Measurements from ENCODE around the gene PRKAG3. TPM values are rescaled to one million over a fixed set of nuclear protein-coding genes. Genes with fewer than 3 reads are reported as not detected.
"Not testable (repeated sequence)": the region's sequence is repeated elsewhere in the genome, so short reads cannot be mapped to it uniquely, and the experiment has no call there.

Gene PRKAG3
- total RNA-seq, 1 donor from 2014 or later: not detected

- ATAC-seq: no peak
Measured at GRCh38 chr2:218861645-218862318, 30.2 kb upstream of the PRKAG3 start.

- no peak for ATAC-seq
Measured at GRCh38 chr2:218860950-218861381, 29.4 kb upstream of the PRKAG3 start.

- ATAC-seq: no peak
Measured at GRCh38 chr2:218859988-218860831, 28.6 kb upstream of the PRKAG3 start.

- peak; percentile 18 for ATAC-seq
Measured at GRCh38 chr2:218859556-218859987, 28.0 kb upstream of the PRKAG3 start, which contains the start of gene WNT6. WNT6 (plus strand) TSS chr2:218859805; CDS start chr2:218860038, 233 bp downstream.

- ATAC-seq: no peak
Measured at GRCh38 chr2:218858671-218859555, 27.3 kb upstream of the PRKAG3 start.

GRCh38 chr2:218858138-218858445, 26.5 kb upstream of the PRKAG3 start:
- no peak for ATAC-seq

- no peak for ATAC-seq
Measured at GRCh38 chr2:218857371-218858137, 26.0 kb upstream of the PRKAG3 start.

- ATAC-seq: no peak
Measured at GRCh38 chr2:218856896-218857243, 25.3 kb upstream of the PRKAG3 start.

GRCh38 chr2:218856167-218856895, 24.7 kb upstream of the PRKAG3 start:
- no peak for ATAC-seq

GRCh38 chr2:218855305-218856166, 23.9 kb upstream of the PRKAG3 start:
- ATAC-seq: no peak

GRCh38 chr2:218854860-218855259, 23.3 kb upstream of the PRKAG3 start:
- no peak for ATAC-seq

- ATAC-seq: peak; percentile 50
Measured at GRCh38 chr2:218853766-218854165, 22.2 kb upstream of the PRKAG3 start.

GRCh38 chr2:218852911-218853667, 21.5 kb upstream of the PRKAG3 start:
- ATAC-seq: peak; percentile 66

- no peak for ATAC-seq
Measured at GRCh38 chr2:218851286-218851685, 19.7 kb upstream of the PRKAG3 start.

- no peak for ATAC-seq
Measured at GRCh38 chr2:218850796-218851195, 19.2 kb upstream of the PRKAG3 start.

- ATAC-seq: no peak
Measured at GRCh38 chr2:218849721-218850120, 18.1 kb upstream of the PRKAG3 start.

- ATAC-seq: not testable (repeated sequence)
Measured at GRCh38 chr2:218846963-218847362, 15.4 kb upstream of the PRKAG3 start.

- not testable (repeated sequence) for ATAC-seq
Measured at GRCh38 chr2:218844334-218844733, 12.7 kb upstream of the PRKAG3 start.

- ATAC-seq: no peak
Measured at GRCh38 chr2:218839888-218840287, 8.3 kb upstream of the PRKAG3 start.

GRCh38 chr2:218839430-218839829, 7.8 kb upstream of the PRKAG3 start:
- no peak for ATAC-seq
